Measurements from ENCODE around the gene NFS1.
"Not testable (repeated sequence)": the region's sequence is repeated elsewhere in the genome, so short reads cannot be mapped to it uniquely, and the experiment has no call there.

GRCh38 chr20:35686872-35687271 is 12.3 kb downstream of the NFS1 start:
- TF ChIP-seq, protein P1, sequence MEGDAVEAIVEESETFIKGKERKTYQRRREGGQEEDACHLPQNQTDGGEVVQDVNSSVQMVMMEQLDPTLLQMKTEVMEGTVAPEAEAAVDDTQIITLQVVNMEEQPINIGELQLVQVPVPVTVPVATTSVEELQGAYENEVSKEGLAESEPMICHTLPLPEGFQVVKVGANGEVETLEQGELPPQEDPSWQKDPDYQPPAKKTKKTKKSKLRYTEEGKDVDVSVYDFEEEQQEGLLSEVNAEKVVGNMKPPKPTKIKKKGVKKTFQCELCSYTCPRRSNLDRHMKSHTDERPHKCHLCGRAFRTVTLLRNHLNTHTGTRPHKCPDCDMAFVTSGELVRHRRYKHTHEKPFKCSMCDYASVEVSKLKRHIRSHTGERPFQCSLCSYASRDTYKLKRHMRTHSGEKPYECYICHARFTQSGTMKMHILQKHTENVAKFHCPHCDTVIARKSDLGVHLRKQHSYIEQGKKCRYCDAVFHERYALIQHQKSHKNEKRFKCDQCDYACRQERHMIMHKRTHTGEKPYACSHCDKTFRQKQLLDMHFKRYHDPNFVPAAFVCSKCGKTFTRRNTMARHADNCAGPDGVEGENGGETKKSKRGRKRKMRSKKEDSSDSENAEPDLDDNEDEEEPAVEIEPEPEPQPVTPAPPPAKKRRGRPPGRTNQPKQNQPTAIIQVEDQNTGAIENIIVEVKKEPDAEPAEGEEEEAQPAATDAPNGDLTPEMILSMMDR (IDR thresholded peaks at IDR 0.05): peak in 1 of 3 experiments; percentile 24
- not testable (repeated sequence) for TF ChIP-seq EP300 (IDR thresholded peaks at IDR 0.05); POLR2AphosphoS5 (IDR thresholded peaks at IDR 0.05); POLR2A (IDR thresholded peaks at IDR 0.05; ENCODE audit: low read depth)

Measured in esophagus muscularis mucosa (tissue), 4 donors.